DND-41 (cell line): Measurements from ENCODE around the gene HMHB1.
A peak's percentile ranks its signal among the peaks of the same experiment; 100 is the strongest.
"Not testable (repeated sequence)": the region's sequence is repeated elsewhere in the genome, so short reads cannot be mapped to it uniquely, and the experiment has no call there.

Source experiments
- ATAC-seq: fragments of 200-7000 bp; cut with Tn5 transposase; 3 replicates; pipeline ENCODE4 v1.9.1; 2021; ENCODE audit warnings: low read depth; ENCODE audit not compliant: insufficient read depth
- DNase-seq: peaks from one replicate; pipeline ENCODE4 v3.0.0-alpha.2; 2020
- H2AFZ ChIP-seq: 2 replicates; pipeline ENCODE4 v1.6.0; 2012; ENCODE audit warnings: low read depth, low read length
- H3K27ac ChIP-seq: 2 replicates; pipeline ENCODE4 v1.5.1; 2012; ENCODE audit warnings: low read length, inconsistent platforms
- H3K27me3 ChIP-seq: fragments of 200-600 bp; sonication (generic); 2 replicates; pipeline ENCODE4 v1.6.0; 2012; ENCODE audit warnings: low read length, mild to moderate bottlenecking, inconsistent platforms; ENCODE audit not compliant: insufficient read depth, poor library complexity
- H3K36me3 ChIP-seq: 2 replicates; pipeline ENCODE4 v1.5.1; 2012; ENCODE audit warnings: low read length, inconsistent platforms; ENCODE audit not compliant: insufficient read depth
- H3K4me1 ChIP-seq: 2 replicates; pipeline ENCODE4 v1.5.1; 2012; ENCODE audit warnings: mild to moderate bottlenecking, low read length; ENCODE audit not compliant: insufficient read depth
- H3K4me2 ChIP-seq: 2 replicates; pipeline ENCODE4 v1.6.0; 2012; ENCODE audit warnings: mild to moderate bottlenecking, moderate library complexity, low read length, inconsistent platforms; ENCODE audit not compliant: insufficient read depth
- H3K4me3 ChIP-seq, 2 experiments: fragments of 200-600 bp in 1 of 2; shearing (Covaris generic) in 1 of 2; 2 replicates each; pipeline ENCODE4 v1.5.1; 2012 to 2016; ENCODE audit warnings: inconsistent platforms in 2 of 2, low read length in 2 of 2, mild to moderate bottlenecking in 2 of 2, low read depth in 1 of 2, moderate library complexity in 1 of 2
- H3K79me2 ChIP-seq: 2 replicates; pipeline ENCODE4 v1.6.0; 2012; ENCODE audit warnings: low read length, inconsistent platforms; ENCODE audit not compliant: insufficient read depth
- H3K9ac ChIP-seq: 2 replicates; pipeline ENCODE4 v1.6.0; 2012; ENCODE audit warnings: low read depth, mild to moderate bottlenecking, inconsistent platforms, low read length, moderate library complexity
- H3K9me3 ChIP-seq: 2 replicates; pipeline ENCODE4 v1.5.1; 2012; ENCODE audit warnings: low read length, moderate library complexity, mild to moderate bottlenecking, inconsistent platforms; ENCODE audit not compliant: insufficient read depth, severe bottlenecking
- H4K20me1 ChIP-seq: 2 replicates; pipeline ENCODE4 v1.6.0; 2012; ENCODE audit warnings: low read length; ENCODE audit not compliant: insufficient read depth
- CTCF ChIP-seq: IDR thresholded peaks from 2 replicates; pipeline ENCODE4 v1.5.1; 2012; ENCODE audit warnings: borderline replicate concordance, low read length, moderate library complexity, mild to moderate bottlenecking; ENCODE audit not compliant: poor library complexity, severe bottlenecking; ENCODE audit errors: extremely low read depth
- EZH2 ChIP-seq: IDR thresholded peaks from 3 replicates; pipeline ENCODE4 v1.6.1; 2012; ENCODE audit warnings: borderline replicate concordance, low read depth, mild to moderate bottlenecking, moderate library complexity, low read length, inconsistent platforms; ENCODE audit not compliant: severe bottlenecking

The HMHB1 gene

DNA sequence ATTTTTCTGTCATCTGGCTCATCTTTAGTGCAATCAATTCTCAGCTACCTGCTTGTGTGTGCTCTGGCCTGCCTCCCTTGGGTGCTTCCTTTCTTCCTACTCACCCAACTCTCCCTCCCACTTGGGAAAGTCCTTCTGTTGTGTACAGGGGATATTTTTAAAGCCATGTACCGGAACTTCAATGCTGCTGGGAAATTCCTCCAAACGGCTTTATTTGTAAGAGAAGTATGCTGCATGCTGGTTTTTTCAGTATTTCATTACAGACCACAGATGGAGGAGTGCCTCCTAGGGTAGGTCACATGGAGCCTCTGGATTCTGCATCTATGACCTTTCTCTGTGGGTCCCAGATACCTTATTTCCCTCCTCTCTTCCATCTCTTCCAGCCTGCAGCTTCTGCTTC lies 5.4 kb upstream of the HMHB1 start:
- no peaks in the 10 kb centered on the region for H3K9me3 ChIP-seq
- no peak overlapping the region for H3K4me3 ChIP-seq
- no peaks in the 10 kb centered on the region for H4K20me1 ChIP-seq
- H2AFZ ChIP-seq: peak overlapping the region; percentile 27; the same call in 1 of the 2 replicates
- no peaks in the 10 kb centered on the region for H3K27me3 ChIP-seq
- TF ChIP-seq CTCF (no peak), EZH2 (no peak)
- H3K4me2 ChIP-seq: peak overlapping the region; percentile 18; the same call in 1 of the 2 replicates
- peaks cover 43% of the 10 kb centered on the region for H3K4me1 ChIP-seq
- no peak for DNase-seq
- no peaks in the 10 kb centered on the region for H3K79me2 ChIP-seq
- ATAC-seq: peak; percentile 47; the same call in 2 of the 3 replicates
- H3K27ac ChIP-seq: peak overlapping the region; percentile 43
- H3K9ac ChIP-seq: no peak overlapping the region
- H3K36me3 ChIP-seq: no peaks in the 10 kb centered on the region

DNA sequence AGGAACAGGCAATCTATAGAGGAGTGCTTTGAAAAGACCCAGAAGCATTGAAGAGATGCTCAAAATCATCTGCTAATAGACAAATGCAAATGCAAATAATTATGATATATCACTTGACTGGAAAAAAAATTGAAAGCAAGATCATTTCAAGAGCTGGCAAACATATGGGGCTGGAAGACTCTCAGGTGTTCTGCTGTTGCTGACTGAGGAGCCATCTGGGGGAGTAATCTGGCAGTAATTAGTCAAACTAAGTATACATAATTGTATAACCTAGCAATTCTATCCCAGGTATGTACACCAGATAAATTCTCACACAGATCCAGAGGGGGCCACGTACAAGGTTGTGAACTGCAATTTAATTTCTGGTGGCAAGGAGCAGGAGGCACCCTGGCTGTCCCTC lies 4.6 kb upstream of the HMHB1 start:
- Histone ChIP-seq H3K9me3 (no peaks in the 10 kb centered on the region), H3K4me1 (peaks cover 47% of the 10 kb centered on the region)

GRCh38 chr5:143816370-143816769 lies 4.4 kb downstream of the HMHB1 start:
- H3K9ac ChIP-seq, H4K20me1 ChIP-seq, H3K79me2 ChIP-seq, H3K9me3 ChIP-seq, H3K27ac ChIP-seq, H3K27me3 ChIP-seq, H3K4me2 ChIP-seq, H3K36me3 ChIP-seq, H2AFZ ChIP-seq, DNase-seq, H3K4me3 ChIP-seq, ATAC-seq: not testable (repeated sequence)
- peaks cover 68% of the 10 kb centered on the region for H3K4me1 ChIP-seq

More for the DNA sequence above, 4.6 kb upstream of the HMHB1 start:
- DNase-seq (no peak), ATAC-seq (no peak)
- H3K79me2 ChIP-seq: no peaks in the 10 kb centered on the region
- no peaks in the 10 kb centered on the region for H3K36me3 ChIP-seq
- no peak overlapping the region for H3K4me3 ChIP-seq
- no peak for TF ChIP-seq EZH2
- no peak overlapping the region for H3K9ac ChIP-seq
- H3K4me2 ChIP-seq: no peak overlapping the region
- no peaks in the 10 kb centered on the region for H4K20me1 ChIP-seq
- no peak overlapping the region for H2AFZ ChIP-seq
- no peaks in the 10 kb centered on the region for H3K27me3 ChIP-seq
- H3K27ac ChIP-seq: peak overlapping the region; percentile 36; the same call in 1 of the 2 replicates

GRCh38 chr5:143819716-143820115 lies 7.8 kb downstream of the HMHB1 start:
- no peaks in the 10 kb centered on the region for H3K9me3 ChIP-seq
- H3K4me3 ChIP-seq: no peak overlapping the region
- H3K27me3 ChIP-seq: no peaks in the 10 kb centered on the region
- peak overlapping the region; percentile 77 for H3K27ac ChIP-seq
- no peaks in the 10 kb centered on the region for H3K36me3 ChIP-seq
- no peak overlapping the region; the same call in 1 of the 2 replicates for H2AFZ ChIP-seq
- peaks cover 3% of the 10 kb centered on the region; the same call in 1 of the 2 replicates for H3K79me2 ChIP-seq
- H4K20me1 ChIP-seq: no peaks in the 10 kb centered on the region
- H3K9ac ChIP-seq: no peak overlapping the region
- peaks cover 60% of the 10 kb centered on the region for H3K4me1 ChIP-seq
- DNase-seq (no peak), ATAC-seq (peak; percentile 20; the same call in 2 of the 3 replicates)
- TF ChIP-seq CTCF: no peak
- no peak overlapping the region for H3K4me2 ChIP-seq
